Tibial nerve (tissue), 4 donors: ENCODE results near the gene TAP2. TPM values are rescaled to one million over a fixed set of nuclear protein-coding genes. Genes with fewer than 3 reads are reported as not detected.

ENCODE experiments used
- DNase-seq, 2 donors: peaks; one replicate each; pipeline ENCODE4 v3.0.0-alpha.2; 2019; ENCODE audit warnings: low spot score in 2 of 2
- H3K27ac ChIP-seq, 4 donors: fragments of 200-600 bp; sonication (generic) in 3 of 4; one replicate each; pipeline ENCODE4 v1.5.1; 2017 to 2019; ENCODE audit warnings: mild to moderate bottlenecking in 1 of 4
- H3K27me3 ChIP-seq, 2 donors: fragments of 200-600 bp; sonication (generic) in 1 of 2; one replicate each; pipeline versions ENCODE4 v1.5.1 to v1.6.0; 2017 to 2019
- H3K36me3 ChIP-seq, 3 donors: fragments of 200-600 bp; sonication (generic); one replicate each; pipeline ENCODE4 v1.5.1; 2018 to 2019
- H3K4me1 ChIP-seq, 4 donors: fragments of 200-600 bp; sonication (generic) in 3 of 4; one replicate each; pipeline ENCODE4 v1.5.1; 2017 to 2019
- H3K4me3 ChIP-seq, 4 donors: fragments of 200-600 bp; sonication (generic) in 3 of 4; one replicate each; pipeline ENCODE4 v1.5.1; 2017 to 2019; ENCODE audit warnings: mild to moderate bottlenecking in 1 of 4, moderate library complexity in 1 of 4
- H3K9me3 ChIP-seq, 4 donors: fragments of 200-600 bp; sonication (generic) in 3 of 4; one replicate each; pipeline ENCODE4 v1.5.1; 2017 to 2019
- CTCF ChIP-seq, 5 experiments: fragments of 200-600 bp in 3 of 5; fragments of 450-650 bp in 2 of 5; sonication (generic) in 3 of 5; IDR thresholded peaks; one replicate each; pipeline ENCODE4 v1.5.1; 2016 to 2019; ENCODE audit warnings: antibody characterized with exemption in 5 of 5, mild to moderate bottlenecking in 3 of 5, moderate library complexity in 2 of 5
- EP300 ChIP-seq, 2 donors: sonication (generic); formaldehyde crosslinking; IDR thresholded peaks; one replicate each; pipeline ENCODE4 v1.6.1; 2017; ENCODE audit warnings: antibody characterized with exemption in 2 of 2, mild to moderate bottlenecking in 1 of 2
- POLR2A ChIP-seq, 2 donors: fragments of 450-650 bp; IDR thresholded peaks; one replicate each; pipeline ENCODE4 v1.6.1; 2017; ENCODE audit warnings: antibody characterized with exemption in 2 of 2, mild to moderate bottlenecking in 2 of 2, moderate library complexity in 2 of 2
- WGBS, 2 donors: methylation state at CpG; one replicate each; pipeline ENCODE4 v1.1.5; 2018; 5-methylcytosine and 5-hydroxymethylcytosine counted together
- total RNA-seq, 4 donors: library from RNA; depleted of rRNA; stranded (reverse); fragments of >200 nt; gene quantifications; one replicate each; pipeline ENCODE4 v1.1.0, GENCODE V29; 2016

The TAP2 gene
- total RNA-seq, 4 donors from 2014 or later = 14.1 to 21.9 (median 19.8) TPM

- H3K4me3 ChIP-seq = no peak overlapping the region
- no peaks in the 10 kb centered on the region for H3K9me3 ChIP-seq
- no peaks in the 10 kb centered on the region for H3K27me3 ChIP-seq
- peaks cover 0 to 34% (median 7%) of the 10 kb centered on the region in 3 donors for H3K36me3 ChIP-seq
- WGBS, 2 donors = 84% methylated on average over 1 of the region's 1 CpG
- TF ChIP-seq CTCF (IDR thresholded peaks at IDR 0.05) (no peak), EP300 (IDR thresholded peaks at IDR 0.05) (no peak), POLR2A (IDR thresholded peaks at IDR 0.05) (no peak)
- no peak for DNase-seq
- H3K4me1 ChIP-seq = peaks cover 0 to 5% (median 2%) of the 10 kb centered on the region in 4 donors
- no peak overlapping the region for H3K27ac ChIP-seq
These were observed 22.1 kb upstream of the TAP2 start for GRCh38 chr6:32860674-32861073.

GRCh38 chr6:32858194-32858593 lies 19.7 kb upstream of the TAP2 start:
- WGBS, 2 donors = 85 to 92% methylated on average over 5 of the region's 5 CpGs
- TF ChIP-seq CTCF (IDR thresholded peaks at IDR 0.05) = no peak
- no peak for TF ChIP-seq POLR2A (IDR thresholded peaks at IDR 0.05)
- TF ChIP-seq EP300 (IDR thresholded peaks at IDR 0.05) = no peak
- peaks cover 0 to 16% (median 7%) of the 10 kb centered on the region in 4 donors for H3K4me1 ChIP-seq
- H3K27me3 ChIP-seq = no peaks in the 10 kb centered on the region
- no peaks in the 10 kb centered on the region for H3K9me3 ChIP-seq
- peaks cover 0 to 34% (median 7%) of the 10 kb centered on the region in 3 donors for H3K36me3 ChIP-seq
- DNase-seq = no peak
- H3K4me3 ChIP-seq = no peak overlapping the region
- H3K27ac ChIP-seq = no peak overlapping the region

- no peak overlapping the region for H3K27ac ChIP-seq
- H3K27me3 ChIP-seq = no peaks in the 10 kb centered on the region
- 85 to 86% methylated on average over 14 of the region's 14 CpGs for WGBS, 2 donors
- no peak for TF ChIP-seq CTCF (IDR thresholded peaks at IDR 0.05)
- no peak for TF ChIP-seq EP300 (IDR thresholded peaks at IDR 0.05)
- no peak for DNase-seq
- no peaks in the 10 kb centered on the region for H3K9me3 ChIP-seq
- H3K4me3 ChIP-seq = no peak overlapping the region
- peaks cover 0 to 34% (median 7%) of the 10 kb centered on the region in 3 donors for H3K36me3 ChIP-seq
- H3K4me1 ChIP-seq = peaks cover 0 to 19% (median 9%) of the 10 kb centered on the region in 4 donors
These were observed 18.8 kb upstream of the TAP2 start for GRCh38 chr6:32857156-32857891.

GRCh38 chr6:32855467-32856174 lies 17.1 kb upstream of the TAP2 start:
- peaks cover 0 to 41% (median 10%) of the 10 kb centered on the region in 3 donors for H3K36me3 ChIP-seq
- DNase-seq = no peak
- H3K9me3 ChIP-seq = no peaks in the 10 kb centered on the region
- H3K4me3 ChIP-seq = no peak overlapping the region
- H3K27me3 ChIP-seq = no peaks in the 10 kb centered on the region
- WGBS, 2 donors = 83 to 87% methylated on average over 8 of the region's 8 CpGs
- H3K4me1 ChIP-seq = peaks cover 0 to 35% (median 19%) of the 10 kb centered on the region in 4 donors
- no peak for TF ChIP-seq CTCF (IDR thresholded peaks at IDR 0.05)
- no peak for TF ChIP-seq POLR2A (IDR thresholded peaks at IDR 0.05)
- TF ChIP-seq EP300 (IDR thresholded peaks at IDR 0.05) = no peak
- H3K27ac ChIP-seq = peak overlapping the region; percentile 97 to 100 (median 98)
